Epithelial cell of esophagus (primary cell): ENCODE measurements around the gene TRHDE.
"Not testable (repeated sequence)": the region's sequence is repeated elsewhere in the genome, so short reads cannot be mapped to it uniquely, and the experiment has no call there.

Experiments
- DNase-seq: peaks from one replicate; pipeline ENCODE4 v3.0.0; 2010; ENCODE audit warnings: low read depth
- H3K4me3 ChIP-seq: 2 replicates; pipeline ENCODE4 v1.5.1; 2011; ENCODE audit warnings: mild to moderate bottlenecking, low read length, control low read depth
- CTCF ChIP-seq: IDR thresholded peaks from 2 replicates; pipeline ENCODE4 v1.5.1; 2011; ENCODE audit warnings: low read depth, mild to moderate bottlenecking, low read length, control low read depth, inconsistent platforms; ENCODE audit not compliant: insufficient read depth; ENCODE audit errors: missing control alignments

TRHDE gene

GRCh38 chr12:72505227-72505626, 233.1 kb downstream of the TRHDE start:
- no peak for DNase-seq
- no peak for TF ChIP-seq CTCF
- no peak overlapping the region for H3K4me3 ChIP-seq

GRCh38 chr12:72509891-72510290, 237.7 kb downstream of the TRHDE start:
- no peak for DNase-seq
- no peak overlapping the region for H3K4me3 ChIP-seq
- TF ChIP-seq CTCF, result no peak

GRCh38 chr12:72510772-72511171, 238.6 kb downstream of the TRHDE start:
- TF ChIP-seq CTCF, result no peak
- H3K4me3 ChIP-seq, result no peak overlapping the region
- no peak for DNase-seq

- no peak for TF ChIP-seq CTCF
- H3K4me3 ChIP-seq, result no peak overlapping the region
- no peak for DNase-seq
Measured at GRCh38 chr12:72511498-72511897, 239.3 kb downstream of the TRHDE start.

- DNase-seq, result peak; percentile 17
- no peak for TF ChIP-seq CTCF
- no peak overlapping the region for H3K4me3 ChIP-seq
Measured at GRCh38 chr12:72511906-72512305, 239.7 kb downstream of the TRHDE start.

GRCh38 chr12:72520044-72520678, 248.0 kb downstream of the TRHDE start:
- H3K4me3 ChIP-seq, DNase-seq: not testable (repeated sequence)

GRCh38 chr12:72521326-72521725, 249.2 kb downstream of the TRHDE start:
- TF ChIP-seq CTCF, result no peak
- no peak overlapping the region for H3K4me3 ChIP-seq
- DNase-seq, result no peak
